HG03460 (cell line): ENCODE data around the gene CRIP3.
"Not testable (repeated sequence)": the region's sequence is repeated elsewhere in the genome, so short reads cannot be mapped to it uniquely, and the experiment has no call there.

Experiments
- ATAC-seq: cut with Tn5 transposase; IDR thresholded peaks from one replicate; pipeline ENCODE4 v1.9.1; 2021; ENCODE audit not compliant: unreplicated experiment

Gene CRIP3, protein sequence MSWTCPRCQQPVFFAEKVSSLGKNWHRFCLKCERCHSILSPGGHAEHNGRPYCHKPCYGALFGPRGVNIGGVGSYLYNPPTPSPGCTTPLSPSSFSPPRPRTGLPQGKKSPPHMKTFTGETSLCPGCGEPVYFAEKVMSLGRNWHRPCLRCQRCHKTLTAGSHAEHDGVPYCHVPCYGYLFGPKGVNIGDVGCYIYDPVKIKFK

DNA sequence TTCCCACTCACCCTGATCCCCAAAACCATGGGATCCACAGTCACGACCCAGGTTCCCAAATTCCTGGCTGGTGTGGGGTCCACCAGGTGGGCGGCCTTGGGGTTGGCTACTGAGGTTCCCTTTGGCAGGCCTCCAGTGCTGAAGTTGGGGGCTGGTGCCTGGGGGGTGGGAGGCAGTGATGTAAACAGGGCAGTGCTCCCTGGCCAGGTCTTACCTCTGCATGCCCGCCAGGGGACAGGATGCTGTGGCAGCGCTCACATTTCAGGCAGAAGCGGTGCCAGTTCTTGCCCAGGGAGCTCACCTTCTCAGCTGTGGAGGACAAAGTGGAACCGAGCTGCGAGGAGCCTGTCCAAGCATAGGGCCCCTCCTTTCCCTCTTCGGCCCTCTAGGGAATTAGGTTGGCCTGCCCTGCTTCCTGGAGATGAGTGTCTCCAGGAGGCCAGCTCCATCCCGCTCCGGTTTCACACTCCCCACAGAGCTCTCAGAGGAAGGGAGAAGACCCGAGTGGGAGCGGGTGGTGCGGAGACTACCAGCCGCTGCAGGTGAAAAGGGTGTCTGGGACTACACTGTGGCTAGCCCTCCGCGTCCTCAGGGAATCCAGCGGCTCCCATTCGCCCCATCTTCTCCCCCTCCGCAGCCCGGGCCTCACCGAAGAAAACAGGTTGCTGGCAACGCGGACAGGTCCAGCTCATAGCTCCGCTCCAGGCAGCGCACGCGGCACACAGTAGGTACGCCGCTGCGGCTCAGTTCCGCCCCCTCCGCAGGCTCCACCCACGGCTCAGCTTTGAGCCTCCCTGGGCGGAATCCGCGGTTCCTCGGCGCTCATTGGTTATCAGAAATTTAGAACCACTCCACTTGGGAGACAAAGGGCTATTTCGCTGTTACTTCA lies at the start of gene CRIP3:
CRIP3 (minus strand) TSS at position 726 of the 889 bp plus-strand sequence; CDS start at position 692, 34 bp downstream.
- peak; percentile 70 for ATAC-seq

DNA sequence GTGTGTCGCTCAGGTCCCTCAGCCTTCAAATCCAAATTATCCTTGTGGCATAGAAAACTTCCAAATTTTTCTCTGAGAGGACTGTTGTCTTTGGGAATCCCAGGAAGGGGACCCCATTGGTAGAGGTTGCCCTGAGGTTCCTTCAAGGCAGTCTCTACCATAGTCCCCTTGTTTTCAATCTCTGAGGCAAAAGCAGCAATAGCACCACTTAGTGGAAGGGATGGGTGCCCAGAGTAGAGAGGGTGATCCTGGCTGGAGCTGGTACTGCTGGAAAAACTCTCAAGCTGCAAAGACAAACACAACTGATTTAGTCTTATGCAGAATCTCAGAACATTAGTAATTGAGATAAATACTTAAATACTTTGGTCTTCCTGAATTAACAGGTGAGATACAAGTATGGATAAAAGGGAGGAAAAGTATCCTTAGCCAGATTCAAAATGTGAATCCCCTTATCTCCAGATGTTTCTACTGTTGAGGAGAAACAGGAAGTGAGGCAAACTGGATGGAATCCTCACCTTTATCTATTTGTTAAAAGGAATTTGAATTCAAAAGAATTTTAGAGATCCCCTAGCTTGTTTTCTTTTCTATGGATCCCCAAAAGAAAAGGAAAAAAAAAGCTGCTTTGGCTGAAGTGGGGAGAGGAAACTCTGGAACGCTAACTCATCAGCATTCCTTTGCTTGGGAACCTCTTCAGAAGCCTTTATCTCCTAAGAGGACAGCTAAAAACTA lies 47.4 kb upstream of the CRIP3 start:
- no peak for ATAC-seq

DNA sequence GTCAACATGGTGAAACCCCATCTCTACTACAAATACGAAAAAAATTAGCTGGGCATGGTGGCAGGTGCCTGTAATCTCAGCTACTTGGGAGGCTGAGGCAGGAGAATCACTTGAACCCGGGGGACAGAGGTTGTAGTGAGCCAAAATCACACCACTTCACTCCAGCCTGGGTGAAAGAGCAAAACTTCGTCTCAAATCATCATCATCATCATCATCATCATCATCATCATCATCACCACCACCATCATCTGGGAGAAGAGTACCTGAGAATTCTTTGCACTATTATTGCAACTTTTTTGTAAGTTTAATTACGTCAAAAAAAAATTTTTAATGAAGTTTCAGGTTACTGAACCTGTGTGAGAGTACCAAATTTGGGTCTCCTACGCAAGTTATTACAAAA lies 43.3 kb upstream of the CRIP3 start:
- ATAC-seq: not testable (repeated sequence)

DNA sequence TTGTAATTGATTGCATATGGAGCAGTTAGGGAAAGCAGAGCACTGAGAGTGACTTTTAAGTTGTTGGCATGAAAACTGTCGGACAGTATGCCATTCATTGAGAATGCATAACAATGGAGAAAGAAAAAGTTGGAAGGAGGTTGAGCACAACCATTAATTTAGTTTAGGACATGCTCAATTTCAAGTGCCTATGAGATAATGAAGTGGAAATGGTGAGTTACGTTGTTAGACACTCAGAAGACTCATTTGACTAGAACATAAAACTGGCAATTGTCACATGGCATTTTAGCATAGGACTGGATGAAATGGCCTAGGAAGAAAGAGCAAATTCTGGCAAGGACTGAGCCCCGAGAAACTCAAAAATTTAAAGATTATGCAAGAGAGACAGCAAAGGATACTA lies 38.8 kb upstream of the CRIP3 start:
- ATAC-seq: no peak

DNA sequence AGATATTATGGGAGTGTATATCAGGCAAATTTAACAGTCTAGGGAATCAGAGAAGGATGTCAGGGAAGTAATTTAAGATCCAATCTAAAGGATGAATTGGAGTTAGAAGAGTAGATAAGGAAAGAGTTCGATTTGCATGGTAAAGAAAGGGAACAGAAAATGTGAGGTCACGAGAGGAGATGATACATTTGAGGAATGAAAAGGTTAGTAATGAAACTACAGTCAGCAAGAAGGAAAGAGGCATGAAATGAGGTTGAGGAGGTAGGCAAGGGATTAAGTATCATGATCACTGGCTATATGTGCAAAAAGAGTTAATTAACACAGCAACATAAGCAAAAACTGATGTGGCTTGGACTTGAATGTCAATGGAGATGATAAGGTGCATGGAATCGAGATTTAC lies 38.4 kb upstream of the CRIP3 start:
- ATAC-seq: no peak

DNA sequence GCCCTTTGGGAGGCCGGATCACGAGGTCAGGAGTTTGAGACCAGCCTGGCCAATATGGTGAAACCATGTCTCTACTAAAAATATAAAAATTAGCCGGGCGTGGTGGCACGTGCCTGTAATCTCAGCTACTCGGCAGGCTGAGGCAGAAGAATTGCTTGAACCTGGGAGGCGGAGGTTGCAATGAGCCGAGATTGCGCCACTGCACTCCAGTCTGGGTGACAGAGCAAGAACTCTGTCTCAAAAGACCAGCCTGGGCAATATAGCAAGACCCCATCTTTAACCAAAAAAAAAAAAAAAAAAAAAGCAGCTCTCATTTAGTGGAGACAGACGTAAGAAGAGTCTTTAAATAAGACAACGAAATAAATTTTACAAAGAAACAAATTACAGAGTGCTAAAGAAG lies 37.6 kb upstream of the CRIP3 start:
- not testable (repeated sequence) for ATAC-seq

DNA sequence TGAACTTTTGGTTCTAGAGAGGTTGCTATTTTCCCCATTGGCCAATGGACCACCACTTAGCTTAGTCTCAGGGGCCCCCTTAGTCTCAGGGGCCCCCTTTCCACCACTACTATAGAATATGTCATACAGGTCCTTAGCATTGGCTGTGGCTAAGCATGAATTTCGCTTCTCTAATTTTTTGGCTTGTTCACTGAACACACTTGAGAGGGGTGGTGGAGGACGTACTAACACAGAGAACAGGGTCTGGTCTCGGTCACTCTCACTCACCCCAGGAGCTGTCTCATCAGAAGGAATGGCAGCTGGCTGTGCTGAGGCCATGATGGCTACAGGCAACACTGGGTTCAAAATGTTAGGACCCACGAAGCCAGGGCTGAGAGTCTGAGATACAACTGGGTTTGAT lies 30.5 kb upstream of the CRIP3 start:
- ATAC-seq: peak; percentile 77

DNA sequence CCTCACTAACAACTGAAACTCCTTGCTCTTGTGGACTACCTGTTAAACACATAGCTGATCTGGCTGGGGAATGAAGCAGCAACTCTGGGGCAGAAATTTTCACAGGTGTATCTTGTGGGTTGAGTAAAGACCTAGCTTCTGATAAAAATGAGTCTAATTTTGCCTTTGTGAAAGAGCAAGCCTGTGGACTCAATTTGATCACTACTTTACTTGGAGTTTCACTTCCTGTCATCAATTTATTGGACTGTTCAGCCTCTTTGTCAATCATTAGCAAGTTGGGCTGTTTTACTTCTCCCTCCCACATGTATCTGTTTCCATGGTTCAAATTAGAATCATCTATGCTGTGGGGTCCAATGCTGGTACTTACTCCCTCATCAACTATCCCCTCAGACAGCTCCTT lies 29.6 kb upstream of the CRIP3 start:
- peak; percentile 52 for ATAC-seq

DNA sequence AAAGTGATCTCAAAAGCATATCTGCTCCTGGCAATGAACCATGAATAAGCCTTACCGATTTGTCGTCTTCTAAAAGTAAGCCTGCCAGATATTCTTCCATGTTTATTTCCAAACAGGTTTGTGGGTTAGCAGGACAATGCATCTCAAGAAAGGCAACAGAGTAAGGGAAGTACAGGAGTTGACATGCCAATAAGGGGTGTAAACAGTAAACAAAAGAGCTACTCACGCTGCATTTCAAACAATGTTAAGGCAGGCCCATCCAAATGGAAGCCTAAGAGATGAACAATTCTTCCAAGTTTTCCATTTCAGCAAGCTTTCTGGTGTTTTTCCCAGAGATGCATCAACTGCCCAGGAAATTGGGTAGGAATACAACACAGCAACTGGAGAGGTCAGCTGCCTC lies 27.8 kb upstream of the CRIP3 start:
- no peak for ATAC-seq

DNA sequence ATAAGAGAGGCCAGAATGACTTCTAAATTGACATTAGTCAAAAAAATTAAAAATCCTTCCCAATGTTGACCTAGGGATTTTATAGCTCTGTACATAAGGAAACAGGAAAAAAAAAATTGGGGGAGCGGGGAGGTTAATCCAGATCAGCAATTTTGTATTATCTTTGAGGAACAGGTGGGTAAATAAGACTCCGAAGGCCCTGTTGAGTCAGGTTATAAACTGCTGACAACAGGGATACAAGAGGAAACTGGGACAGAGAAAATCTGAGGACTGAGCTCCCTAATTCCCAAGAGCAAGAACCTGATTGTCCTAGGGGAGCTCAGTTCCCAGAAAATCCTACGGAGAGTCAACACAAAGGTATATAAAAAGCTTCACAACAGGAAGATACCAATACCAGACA lies 26.8 kb upstream of the CRIP3 start:
- ATAC-seq: no peak

DNA sequence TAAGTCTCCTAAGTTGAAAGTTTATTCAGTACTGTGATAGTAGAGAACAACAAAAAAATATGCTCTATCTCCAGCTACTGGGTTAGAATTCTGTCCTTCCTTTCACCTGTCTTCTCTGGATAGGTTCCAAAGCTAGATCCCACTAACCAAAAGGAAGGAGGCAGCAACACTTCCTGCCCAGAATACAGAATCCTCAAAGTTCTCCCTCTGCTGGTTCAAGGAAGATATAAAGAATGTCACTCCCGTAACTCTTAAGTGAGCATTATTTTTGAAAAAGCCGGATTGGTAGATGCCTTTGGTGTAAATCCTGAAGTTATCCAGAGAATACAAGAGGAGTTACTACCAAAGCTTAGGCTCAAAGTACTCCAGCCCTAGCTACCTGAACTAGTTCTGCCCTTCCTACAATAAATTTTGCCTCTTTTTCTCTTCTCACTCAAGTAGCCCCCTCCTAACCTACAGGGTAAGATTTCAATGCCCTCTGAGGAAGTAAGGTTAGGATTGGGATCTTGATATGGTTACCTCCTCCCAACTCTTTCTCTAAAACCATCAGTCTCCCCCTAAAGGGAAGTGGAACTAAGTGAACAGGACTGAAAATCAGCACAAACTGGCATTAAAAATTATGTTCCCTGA lies 26.0 kb upstream of the CRIP3 start:
- no peak for ATAC-seq

DNA sequence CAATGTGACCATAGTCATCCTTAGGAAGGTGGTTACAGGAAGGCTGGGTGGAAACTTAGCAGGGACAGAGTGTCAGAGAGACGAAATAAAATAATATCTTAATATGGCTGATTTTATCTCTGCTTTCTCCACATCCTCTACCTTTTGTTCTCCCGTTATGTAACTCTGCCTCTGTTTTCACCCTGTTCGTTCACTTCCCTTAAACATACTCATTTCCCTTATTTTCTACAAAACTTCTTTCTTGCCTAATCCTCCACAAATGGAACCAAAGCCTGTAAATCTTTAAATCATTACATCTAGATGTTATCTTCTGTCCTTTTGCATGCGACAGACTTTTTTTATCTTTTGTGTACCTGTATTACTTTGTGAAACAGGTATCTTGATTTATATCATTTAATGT lies 23.3 kb upstream of the CRIP3 start:
- no peak for ATAC-seq

DNA sequence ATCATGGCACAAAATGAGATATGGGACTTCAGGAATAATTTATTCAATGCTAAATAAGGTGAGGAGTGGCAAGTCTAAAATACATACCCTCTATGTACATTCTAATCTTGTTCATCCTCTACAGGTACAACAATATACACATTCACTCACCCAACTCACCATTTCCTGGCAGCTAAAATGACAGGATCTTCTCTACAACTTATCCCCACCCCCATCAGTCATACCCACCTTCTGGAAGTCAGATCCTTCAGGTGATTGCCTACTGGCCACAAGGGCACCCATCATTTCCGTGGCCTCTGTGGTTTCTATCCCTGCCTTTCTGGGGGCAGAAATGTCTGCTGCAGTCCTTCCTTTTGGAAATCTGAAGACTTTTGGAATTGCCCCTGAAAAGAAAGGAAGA lies 22.8 kb upstream of the CRIP3 start:
- ATAC-seq: no peak

DNA sequence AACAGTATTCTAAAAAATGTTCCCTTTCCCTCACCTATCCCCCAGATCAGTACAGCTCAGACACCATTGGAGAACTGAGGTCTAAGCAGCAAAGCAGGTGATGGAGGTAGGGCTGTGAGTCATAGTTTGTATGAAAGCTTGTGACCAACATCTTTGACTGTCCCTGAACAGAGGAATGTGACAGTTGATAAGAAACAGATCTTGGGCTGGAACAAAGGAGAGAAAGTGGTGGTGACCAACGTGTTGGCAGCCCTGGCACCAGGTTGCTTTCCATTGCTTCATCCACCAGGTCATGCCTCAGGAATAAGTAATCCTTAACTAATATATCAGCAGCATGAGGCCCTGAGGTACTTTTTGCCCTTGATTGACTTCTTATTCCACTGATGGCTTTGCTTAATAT lies 19.9 kb upstream of the CRIP3 start:
- no peak for ATAC-seq

DNA sequence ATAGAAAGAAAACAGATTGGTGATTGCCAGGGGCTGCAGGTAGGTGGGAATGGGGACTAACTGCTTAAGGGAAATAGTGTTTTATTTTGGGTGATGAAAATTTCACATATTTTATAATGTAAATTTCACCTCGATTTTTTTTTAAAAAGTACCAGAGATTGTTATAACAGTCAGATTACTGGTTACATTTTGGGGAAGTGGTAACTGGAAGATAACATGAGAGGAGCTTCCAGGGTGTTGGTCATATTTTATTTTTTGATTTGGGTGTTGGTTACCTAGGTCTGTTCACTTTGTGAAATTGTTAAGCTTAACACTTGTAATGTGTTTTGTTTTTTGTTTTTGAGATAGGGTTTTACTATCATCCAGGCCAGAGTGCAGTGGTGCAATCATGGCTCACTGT lies 17.2 kb upstream of the CRIP3 start:
- ATAC-seq: no peak

DNA sequence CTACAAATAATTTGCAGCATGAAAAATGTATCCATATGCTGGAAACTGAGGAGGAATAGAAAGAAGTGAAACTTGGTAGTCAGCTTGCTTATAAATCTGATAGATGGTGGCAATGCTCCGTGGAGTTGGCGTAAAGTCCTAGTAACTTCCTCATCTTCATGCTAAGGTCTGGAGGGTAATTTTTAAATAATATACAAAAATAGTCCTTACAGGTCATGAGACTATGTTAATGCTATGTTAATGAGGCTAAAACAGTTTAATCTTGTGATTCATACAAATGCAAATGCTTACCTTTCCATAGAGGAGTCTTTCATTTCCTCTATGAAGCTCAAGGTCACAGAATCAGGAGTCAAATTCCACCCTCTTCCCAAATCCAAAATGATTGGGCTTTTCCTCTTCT lies 9.4 kb upstream of the CRIP3 start:
- no peak for ATAC-seq

DNA sequence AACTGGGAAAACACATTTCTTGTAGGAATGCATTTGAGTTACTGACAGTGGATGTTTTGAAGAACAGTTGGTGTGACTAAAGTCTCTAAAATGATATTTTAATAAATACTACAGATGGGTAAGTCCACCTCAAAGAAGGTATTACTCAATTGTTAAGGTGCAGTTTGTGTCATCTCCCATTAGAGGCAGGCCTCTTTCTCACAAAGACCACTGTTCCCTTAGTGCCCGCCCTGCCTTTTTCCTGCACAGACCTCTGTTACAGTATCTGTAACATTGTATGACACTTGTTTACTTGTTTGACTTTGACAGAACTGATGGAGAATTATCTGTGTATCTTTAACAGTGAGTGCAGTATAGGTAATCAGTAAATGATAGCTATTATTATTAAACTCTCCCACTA lies 5.2 kb upstream of the CRIP3 start:
- ATAC-seq: no peak

DNA sequence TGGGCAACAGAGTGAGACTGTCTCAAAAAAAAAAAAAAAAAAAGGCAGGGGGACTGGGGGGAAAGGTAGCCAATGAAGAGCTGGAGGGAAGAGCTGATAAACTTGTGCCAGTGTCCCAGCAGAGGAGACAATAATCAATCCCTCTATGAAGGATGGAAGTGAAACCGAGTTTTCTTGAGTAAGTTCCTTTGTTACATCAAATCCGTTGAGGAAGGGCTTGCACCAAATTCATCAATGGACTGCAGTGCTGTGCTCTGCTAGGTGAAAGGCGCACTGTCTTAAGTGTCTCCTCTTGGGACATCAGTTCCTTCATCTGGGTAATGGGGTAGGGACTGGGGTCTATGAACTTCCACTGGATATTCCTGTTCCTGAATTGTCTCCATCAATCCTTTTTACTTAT lies 3.0 kb upstream of the CRIP3 start:
- ATAC-seq: no peak

DNA sequence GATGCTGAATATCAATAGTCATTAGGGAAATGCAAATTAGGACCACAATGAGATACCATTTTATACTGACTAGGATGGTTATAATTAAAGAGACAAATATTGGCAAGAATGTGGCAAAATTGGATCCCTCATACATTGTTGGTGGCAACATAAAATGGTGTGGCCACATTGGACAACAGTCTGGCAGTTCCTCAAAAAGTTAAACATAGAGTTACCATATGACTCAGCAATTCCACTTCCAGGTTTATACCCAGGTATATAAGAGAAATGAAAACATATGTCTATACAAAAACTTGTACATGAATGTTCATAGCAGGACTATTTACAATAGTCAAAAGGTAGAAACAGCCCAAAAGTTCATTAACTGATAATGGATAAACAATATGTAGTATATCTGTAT lies 2.0 kb upstream of the CRIP3 start:
- no peak for ATAC-seq

DNA sequence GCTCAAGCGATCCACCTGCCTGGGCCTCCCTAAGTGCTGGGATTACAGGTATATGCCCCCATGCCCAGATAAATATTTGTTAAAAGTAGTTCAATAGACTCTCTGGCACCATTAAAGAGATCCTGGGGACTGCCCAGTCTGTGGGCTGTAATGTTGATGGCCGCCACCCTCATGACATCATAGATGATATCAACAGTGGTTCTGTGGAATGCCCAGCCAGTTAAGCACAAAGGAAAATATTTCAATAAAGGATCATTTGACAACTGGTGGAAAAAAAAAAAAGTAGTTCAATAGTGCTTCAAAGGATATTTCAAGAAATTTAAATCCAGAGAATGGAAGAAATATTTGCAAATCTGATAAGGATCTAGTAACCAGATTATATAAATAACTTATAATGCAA lies 1.5 kb upstream of the CRIP3 start:
- no peak for ATAC-seq

DNA sequence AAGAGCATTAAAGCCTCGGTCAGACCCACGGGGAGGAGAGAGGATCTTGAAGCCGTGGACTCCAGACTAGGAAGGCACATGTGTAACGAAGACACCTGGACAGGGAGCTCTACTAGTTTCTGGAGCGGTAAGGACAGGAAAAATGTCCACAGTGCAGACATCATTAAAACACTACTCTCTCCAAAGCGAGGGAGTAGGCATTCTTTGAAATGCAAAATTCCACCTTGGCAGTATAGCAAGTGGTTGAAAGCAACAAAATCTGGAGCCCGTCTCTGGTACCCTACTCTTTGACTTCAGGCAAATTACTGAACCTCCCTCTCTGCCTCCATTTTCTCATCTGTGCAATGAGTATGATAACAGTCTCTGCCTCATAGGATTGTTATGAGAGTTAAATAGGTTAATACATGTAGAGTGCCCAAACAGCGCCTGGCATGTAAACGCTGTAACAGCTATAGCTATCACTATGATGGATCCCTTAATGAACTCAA lies 408 bp upstream of the CRIP3 start:
- ATAC-seq: no peak
